Fibroblast of skin of abdomen (primary cell): ENCODE data around the gene CHAT.

Source experiments
- DNase-seq: peaks from one replicate; pipeline ENCODE4 v3.0.0-alpha.2; 2013

The CHAT gene

DNA sequence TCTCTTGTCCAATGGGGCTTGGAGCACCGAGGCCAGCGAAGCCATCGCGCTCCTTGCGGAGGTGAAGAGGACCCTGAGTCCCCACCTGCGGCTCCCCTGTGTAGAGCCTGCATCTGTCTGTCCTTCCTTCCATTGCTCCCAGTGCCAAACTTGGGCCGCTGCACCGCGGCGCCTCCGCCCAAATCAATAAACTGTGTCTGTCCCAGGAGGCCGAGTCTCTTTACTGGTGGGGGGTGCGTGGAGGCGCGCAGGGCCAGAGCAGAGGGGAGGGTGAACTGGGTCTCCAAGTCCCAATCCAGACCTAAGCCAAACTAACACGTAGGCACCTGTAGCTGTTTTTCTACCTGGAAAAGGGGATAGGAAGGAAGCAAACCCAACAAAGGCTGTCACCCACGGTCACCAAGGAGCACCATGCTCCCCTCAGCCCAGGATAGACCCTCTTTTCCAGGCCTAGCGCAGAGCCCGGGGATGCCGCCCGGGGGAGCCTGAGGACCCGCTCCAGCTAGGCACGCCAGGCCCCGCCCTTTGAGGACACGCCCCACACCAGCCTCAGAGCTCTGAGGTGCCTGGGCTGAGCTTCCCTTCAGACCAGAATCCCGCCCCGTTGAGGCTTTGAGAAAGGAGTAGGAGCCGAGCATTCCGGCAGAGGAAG is 1.2 kb upstream of the CHAT start:
- DNase-seq, result no peak

DNA sequence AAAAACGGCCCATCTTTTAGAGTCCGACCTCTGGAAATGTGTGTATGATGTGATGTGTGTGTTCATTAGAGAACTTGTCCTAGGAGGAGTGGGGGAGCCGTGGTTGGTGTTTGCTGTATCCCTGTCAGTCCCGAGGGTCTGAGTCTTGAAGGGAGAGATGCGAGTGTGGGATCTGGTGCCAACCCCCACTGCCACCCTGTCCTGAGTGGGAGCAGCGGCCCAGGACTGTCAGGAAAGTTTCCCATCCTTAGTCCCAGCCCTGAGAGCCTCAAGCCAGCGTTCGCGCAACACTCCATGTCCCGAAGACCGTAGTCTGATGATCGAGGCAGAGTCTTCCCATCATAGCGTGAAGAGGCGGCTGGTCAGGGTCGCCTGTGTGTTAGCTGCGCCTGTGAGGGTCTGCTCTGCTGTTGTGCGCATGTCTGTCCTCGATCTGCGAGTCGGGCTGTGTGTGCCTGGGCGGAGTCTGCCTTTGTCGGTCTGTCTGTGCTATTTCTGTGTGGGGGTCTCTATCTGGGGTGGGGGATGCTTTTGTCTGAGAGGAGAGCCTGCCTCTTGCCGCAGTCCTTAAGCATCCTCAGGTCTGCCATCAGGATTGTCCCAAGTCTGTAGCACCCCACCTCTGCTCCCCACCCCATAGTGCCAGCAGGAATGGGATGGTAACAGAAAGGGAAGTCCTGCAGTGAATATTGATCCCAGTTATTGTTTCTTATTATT is 514 bp upstream of the CHAT start:
- DNase-seq, result no peak

DNA sequence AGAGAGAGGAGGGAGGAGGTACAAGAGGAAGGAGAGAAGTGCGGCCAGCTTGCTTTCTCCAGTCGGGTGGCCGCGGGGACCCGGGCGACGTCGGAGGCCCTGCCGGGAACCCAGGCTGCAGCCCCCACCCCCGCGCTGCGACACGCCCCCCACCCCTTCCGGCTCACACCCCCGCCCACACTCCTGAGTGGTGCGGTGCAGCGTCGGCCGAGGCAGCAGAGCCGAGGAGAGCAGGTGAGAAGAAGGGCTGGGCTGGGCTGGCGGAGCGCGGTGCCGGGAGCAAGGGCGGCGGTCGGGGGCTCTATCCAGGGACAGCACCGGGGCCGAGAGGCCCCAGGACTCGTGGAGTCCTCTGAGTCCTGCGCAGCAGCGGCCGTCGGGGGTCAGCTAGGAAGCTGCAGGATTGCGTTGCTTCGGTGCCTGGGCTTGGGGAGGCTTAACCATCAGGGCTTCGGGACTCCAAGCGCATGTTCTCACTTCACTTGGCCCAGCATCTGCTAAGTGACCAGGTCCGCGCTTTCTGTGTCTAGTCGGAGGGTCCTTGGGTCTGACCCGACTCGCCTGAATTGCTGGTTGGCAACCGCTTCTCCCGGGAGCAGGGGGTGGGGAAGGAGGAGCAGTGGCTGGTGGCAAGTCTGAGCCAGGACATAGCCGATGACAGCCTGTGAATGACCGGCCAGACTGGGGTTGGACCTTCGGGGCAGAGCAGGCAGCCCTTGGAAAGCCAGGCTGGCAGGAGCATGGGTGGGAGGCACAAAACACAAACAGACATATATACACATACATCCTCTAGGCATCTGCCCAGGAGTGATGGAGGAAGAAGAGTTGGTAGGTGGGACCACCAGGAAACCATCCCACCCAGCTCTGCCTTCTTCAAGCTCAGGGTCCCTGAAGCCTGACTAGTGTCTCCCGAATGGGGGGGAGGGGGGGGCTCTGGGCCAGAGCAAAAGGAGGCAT is 683 bp downstream of the CHAT start:
- DNase-seq, result no peak

DNA sequence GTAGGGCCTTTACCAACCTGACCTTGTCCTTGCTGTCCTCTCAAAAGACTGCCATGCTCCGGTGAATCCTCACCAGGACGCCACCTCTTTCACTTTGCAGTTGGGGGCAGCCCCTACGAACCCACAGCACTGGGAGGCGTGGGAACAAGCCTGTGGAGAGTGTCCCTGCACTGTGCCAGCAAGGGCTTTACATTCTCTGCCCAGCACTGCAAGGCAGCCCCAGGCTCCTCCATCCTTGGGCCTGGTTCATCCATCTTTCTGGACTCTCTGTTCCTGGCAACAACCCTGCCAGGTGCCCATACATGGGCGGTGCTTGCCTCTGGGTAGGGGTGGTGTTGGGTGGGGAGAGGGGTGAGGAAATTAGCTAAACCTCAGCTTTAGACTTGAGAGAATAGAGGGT is 1.4 kb downstream of the CHAT start:
- no peak for DNase-seq

DNA sequence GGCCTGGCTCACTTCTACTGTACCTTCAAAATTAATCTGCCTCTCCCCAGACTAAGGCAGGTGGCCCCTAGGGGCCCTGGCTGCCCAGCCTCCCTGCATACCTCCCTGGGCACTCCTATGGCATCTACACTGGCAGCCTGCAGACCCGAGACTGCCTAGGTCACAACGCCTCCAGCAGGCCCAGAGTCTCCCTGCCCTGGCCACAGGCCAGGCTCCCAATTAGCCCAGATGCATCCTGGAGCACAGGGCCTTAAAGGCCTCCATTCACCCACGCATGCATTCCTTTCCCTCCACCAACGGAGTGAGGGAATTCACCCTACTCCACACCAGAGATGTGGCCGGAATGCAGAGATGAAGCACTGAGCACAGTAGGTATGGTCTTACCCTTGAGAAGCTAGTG is 1.9 kb downstream of the CHAT start:
- DNase-seq, result no peak

DNA sequence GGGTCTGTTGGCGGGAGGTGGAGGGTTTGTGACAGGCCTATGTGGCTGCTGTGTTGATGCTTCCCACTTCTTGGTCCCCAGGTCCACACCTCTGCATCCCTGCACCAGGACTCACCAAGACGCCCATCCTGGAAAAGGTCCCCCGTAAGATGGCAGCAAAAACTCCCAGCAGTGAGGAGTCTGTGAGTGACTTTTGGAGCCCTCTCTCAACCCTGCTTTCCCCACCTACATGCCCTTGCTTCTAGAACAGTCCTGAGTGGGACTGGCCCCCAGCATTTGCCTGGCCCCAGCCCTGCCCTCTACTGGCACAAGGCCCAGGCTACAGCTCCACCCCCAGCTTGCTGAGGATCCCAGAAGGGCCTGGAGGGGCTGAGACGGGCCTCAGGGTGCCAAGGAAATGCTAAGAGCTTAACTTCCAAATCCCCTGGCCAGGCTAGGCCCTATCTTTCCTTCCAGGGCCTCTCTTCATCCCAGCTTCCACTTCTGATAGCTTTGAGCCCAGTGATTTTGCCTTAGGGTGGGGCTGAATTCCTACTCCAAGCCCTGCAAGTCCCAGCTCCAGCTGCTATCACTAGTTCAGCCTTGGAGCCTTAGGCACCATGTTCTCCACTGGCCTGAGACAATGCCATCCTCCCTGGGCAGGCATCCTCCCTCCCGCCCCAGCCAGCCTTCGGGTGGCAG is 2.7 kb downstream of the CHAT start:
- DNase-seq, result no peak

DNA sequence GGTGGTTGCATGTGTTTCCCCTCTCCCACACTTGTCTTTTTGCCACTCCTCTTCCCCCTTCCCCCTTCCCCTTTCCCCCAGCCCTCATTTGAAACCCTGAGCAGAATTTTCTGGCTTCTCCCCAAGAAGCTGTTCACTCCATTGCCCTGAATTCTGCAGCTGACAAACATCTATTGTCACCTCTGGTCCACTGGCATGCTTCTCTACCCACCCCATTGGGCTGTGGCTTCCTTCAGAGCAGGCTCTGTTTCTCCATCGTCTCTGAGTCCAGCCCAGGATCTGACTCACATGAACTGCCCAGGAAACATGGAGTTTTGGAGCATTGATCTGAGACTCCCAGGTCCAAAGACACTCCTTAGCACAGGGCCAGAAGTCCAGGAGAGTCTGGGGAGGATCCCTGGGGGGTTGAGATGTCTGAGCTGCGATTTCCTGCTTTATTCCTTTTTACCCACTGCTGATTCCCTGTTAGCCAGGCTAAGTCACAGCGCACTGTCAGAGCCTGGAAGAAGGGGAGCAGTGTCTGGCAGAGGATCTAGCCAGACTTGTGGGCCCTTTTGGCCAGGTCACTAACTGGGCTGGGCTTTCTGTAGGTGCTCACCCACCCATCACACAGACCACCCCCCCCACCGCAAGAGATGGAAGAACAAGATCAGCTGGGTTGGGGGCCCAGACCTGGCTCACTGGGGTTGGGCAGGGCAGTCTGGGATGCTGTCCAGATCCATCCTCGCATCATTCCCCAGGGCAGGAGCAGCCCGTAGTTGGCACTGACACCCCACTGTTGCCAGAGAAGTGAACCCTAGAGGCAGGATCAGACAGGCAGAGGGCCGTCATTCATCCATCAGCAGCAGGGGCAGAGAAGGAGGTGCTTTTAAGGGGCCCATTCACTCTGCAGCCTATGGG is 3.5 kb downstream of the CHAT start:
- no peak for DNase-seq

DNA sequence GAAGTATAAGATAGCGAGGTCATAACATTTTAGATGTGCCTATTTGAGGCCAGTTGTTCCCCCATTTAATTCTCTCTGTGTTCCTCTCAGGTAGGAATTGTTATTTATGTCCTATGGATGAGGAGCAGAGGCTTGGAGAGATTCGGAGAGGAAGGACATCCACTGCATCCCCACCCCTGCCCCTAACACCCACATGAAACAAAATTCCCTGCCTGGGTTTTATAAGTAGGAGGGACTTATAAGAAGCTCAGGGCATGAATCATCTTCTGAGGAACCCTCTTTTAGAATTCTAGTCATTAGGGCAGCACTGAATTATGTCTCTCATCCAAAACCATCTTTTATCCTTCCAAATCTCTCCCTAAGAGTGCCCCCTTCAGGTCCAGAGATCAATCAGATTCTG is 5.0 kb downstream of the CHAT start:
- no peak for DNase-seq

DNA sequence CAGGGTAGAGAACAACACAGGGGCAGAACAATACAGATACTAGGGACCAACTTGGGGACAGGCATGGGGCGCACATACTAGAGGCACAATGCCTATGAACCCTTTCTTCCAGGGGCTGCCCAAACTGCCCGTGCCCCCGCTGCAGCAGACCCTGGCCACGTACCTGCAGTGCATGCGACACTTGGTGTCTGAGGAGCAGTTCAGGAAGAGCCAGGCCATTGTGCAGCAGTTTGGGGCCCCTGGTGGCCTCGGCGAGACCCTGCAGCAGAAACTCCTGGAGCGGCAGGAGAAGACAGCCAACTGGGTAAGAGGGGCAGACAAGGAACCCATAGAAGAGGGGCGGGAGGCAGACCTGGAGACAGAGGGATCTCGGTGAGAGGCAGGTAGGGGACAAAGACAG is 5.8 kb downstream of the CHAT start:
- no peak for DNase-seq

DNA sequence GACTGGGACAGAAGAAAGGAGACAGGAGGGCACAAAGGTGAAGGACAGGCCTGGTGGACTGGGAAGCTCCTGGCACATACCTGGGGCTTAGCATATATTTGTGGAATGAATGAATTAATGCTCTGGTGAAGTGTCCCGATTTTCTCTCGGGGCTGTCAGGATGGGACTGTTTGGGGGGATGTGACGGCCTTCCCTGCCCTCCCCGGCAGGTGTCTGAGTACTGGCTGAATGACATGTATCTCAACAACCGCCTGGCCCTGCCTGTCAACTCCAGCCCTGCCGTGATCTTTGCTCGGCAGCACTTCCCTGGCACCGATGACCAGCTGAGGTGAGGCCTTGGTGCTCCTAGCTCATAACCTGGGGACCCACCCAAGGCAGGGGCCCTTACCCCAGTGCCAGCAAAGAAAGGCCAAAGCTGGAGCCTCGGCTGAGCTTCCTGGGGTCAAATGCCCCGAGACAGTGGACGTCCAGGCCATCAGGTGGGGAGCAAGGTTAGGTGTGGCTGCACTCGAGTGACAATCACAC is 6.5 kb downstream of the CHAT start:
- no peak for DNase-seq

DNA sequence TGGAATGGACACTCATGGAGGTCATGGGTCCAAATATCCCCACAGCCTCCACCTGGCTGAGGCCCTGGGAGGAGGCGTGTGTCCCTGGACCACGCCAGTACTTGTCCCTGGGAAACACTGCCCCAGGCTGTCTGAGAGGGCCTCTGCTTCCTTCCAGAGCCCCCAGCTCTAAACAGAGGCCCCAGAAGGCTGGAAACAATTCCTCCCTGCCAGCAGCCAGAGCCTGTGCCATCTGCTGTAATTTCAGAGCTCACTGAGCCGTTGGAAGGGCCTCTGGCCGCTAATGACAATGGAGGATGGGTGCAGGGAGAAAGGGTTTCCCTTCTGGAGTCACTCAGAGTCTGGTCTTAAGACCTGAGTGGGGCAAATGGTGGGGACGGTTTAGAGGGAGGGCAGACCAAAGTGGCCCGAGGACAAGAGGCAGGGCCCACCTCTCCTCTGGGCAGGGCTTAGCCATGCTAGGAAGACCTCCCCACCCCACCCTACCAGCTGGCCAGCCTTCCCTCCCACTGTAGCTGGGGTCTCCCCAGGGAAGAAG is 7.1 kb downstream of the CHAT start:
- DNase-seq, result no peak

DNA sequence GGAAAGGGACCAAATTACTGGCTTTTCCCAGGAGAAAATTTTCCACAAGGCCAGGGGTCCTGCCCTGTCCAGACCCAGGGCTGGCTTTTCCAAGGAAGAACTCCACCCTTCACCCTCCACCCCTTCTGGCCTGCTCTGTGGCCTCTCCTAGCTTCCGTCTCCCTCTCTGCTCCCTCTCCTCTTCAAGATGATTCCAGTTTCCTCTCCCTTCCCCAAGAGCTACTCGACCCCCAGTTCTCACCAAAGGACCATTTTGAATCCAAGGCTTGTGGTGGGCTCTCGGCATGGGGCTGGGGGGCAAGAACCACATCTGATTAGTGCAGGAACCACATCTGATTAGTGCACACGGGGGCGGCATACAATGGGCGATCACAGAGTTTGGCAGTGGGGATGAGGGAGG is 7.7 kb downstream of the CHAT start:
- DNase-seq, result no peak

DNA sequence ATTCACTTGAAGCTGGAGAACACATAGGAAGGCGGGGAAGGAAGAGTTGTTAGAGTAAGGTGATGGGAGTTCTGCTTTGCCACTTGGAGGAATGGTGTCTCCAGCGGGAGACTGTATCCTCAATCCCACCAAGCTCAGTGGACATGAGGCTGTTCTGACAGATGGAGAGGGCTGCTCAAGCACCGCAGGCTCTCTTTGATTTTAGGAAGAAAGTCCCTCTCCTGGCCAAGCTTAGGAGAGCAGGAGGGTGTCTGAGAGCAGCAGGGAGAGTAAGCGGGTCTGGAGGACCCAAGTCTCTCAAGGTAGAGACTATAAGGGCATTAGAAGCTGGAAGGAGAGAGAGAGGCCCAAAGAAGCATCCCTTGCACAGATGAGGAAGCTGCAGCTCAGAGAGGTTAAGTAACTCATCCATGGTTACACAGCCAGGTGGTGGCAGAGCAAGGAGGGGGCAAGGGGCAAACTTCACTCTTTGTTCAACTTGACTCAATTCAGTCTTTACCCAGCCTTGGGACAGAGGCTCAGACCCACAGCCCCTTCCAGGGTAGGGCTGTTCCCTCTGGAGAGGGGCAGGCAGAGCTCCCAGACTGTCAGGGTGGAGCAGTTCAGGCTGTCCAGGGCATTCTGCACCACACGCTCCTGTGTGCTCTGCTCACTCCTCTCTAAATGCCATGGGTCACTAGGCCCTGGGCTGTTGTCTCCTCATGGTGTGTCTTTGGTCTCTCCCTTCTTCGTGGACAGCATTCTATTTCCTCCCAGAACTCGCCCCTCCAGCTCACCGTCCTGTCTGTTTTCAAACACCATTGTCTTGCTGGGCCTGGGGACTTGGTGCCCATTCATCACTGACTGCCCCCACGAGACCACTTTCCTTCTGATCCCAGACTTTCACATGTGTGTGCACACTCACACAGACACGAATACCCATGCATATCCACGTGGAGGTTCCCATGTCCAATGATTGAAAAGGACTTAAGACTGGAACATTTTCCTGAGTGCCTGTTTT is 8.9 kb downstream of the CHAT start:
- no peak for DNase-seq

DNA sequence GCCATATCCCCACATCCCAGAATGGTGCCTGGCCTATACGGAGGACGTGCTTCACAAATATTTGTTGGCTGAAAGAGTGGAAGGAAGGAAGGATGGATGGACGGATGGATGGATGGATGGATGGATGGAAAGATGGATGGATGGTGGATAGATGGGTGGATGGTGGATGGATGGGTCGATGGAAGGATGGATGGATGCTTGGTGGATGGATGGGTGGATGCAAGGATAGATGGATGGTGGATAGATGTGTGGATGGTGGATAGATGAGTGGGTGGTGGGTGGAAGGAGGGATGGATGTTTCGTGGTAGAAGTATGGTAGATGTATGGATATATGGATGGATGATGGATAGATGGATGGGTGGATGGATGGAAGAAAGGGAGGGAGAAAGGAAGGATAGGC is 10.8 kb downstream of the CHAT start:
- DNase-seq, result no peak

DNA sequence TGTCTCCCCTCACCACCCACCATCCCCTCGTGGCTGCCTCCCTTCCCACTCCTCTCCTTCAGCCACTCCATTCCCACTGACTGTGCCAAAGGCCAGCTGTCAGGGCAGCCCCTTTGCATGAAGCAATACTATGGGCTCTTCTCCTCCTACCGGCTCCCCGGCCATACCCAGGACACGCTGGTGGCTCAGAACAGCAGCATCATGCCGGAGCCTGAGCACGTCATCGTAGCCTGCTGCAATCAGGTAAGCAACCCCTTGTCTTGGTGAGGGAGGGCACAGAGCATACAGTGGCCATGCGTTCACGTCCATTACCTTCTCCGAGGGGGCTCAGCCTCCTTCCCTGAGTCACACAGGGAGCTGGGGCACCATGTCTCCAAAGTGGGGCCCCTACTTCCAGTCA is 11.6 kb downstream of the CHAT start:
- DNase-seq, result no peak

DNA sequence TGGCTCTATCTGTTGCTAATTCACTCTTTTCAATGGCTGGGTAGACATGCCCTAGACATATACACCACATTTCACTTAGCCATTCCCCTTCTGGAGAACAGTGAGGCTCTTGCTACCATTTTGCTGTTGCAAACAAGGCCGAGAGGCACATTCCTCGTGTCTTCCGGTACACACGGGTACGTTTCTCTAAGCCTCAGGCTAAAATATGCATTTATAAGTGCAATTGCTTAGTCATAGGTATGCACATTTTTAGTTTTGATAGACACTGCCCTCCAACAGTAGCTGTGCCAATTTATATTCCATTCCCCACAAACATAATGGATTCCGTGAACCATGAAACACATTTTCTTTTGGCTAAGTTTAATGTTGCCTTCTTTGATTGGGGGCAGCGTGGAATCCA is 13.2 kb downstream of the CHAT start:
- no peak for DNase-seq

DNA sequence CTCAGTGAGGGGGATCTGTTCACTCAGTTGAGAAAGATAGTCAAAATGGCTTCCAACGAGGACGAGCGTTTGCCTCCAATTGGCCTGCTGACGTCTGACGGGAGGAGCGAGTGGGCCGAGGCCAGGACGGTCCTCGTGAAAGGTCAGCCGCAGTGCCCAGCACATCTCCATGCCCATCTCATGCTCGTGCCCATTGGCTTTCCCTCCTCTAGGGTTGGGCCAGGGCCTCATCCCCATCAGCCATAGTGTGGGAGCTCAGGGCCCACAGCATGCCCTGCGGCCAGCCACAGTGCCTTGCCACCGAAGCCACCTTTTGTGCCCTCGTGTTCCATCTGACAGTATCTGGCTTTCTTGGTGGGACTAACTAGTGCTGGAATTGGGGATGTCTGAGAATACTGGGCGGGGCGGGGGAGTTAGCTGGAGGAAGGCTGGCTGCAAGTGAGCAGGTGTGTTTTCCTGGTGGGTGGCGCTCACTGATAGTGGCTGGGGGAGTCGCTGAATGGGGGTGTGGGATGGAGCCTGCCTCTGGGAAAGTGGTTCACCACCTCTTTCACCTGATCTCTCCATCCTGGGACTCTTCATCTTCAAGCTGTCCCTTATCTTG is 13.9 kb downstream of the CHAT start:
- DNase-seq, result no peak

DNA sequence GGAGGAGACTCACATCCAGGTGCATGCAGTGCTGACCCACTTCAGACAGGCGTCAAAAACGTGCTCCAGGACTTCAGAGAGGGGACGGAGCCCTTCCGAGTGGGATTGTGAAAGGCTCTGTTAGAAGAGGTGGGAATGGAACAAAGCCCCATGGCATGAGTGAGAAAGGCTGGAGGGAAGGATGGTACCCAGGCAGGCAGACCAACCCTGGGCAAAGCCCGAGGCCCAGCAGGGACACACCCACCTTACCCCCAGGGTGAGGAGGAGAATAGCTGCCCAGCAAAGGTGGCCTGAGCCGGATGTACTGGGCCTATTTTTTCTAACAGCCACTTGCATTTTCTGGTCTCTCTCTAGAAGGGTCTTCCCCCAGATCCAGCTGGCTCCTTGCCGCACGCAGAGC is 14.8 kb downstream of the CHAT start:
- no peak for DNase-seq

DNA sequence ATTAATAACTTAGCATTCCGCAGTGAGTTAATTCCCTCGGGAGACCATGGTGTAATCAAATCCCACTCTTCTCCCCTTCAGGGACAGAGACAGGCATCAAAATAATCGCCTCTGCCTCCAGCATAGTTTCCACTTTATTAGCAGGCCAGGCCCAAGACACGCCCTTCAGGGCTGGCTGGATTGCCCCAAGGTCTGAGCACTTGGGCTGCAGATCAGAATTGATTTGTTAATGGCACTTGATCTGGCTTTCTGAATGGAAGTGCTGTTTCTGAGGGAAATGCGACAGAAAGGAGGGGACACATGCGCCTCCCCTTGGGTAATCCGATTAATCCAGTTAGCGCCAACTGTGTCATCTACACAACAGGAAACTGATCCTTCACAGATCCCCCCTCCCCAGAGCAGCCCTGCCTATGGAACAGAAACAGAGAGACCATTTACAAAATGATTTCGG is 15.6 kb downstream of the CHAT start:
- no peak for DNase-seq
